Measurements from ENCODE around the gene PRR33.

PRR33 gene

DNA sequence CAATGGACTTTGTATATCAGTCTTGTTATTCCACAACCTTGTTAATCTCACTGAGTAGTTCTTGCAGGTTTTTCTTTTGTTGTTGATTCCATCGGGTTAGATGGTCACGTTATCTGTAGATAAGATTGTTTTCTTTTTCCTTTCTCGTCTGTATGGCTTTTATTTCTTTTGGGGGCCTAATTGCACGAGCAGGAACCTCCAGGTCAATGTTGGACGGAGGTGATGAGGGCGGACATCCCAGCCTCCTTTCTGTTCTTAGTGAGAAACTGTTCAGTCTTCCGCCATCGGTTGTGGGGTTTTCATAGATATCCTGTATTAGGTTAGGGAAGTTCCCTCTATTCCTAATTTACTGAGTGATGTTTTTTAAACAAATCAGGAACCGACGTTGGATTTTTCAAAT lies 4.8 kb upstream of the PRR33 start:
- TF ChIP-seq, protein P1, sequence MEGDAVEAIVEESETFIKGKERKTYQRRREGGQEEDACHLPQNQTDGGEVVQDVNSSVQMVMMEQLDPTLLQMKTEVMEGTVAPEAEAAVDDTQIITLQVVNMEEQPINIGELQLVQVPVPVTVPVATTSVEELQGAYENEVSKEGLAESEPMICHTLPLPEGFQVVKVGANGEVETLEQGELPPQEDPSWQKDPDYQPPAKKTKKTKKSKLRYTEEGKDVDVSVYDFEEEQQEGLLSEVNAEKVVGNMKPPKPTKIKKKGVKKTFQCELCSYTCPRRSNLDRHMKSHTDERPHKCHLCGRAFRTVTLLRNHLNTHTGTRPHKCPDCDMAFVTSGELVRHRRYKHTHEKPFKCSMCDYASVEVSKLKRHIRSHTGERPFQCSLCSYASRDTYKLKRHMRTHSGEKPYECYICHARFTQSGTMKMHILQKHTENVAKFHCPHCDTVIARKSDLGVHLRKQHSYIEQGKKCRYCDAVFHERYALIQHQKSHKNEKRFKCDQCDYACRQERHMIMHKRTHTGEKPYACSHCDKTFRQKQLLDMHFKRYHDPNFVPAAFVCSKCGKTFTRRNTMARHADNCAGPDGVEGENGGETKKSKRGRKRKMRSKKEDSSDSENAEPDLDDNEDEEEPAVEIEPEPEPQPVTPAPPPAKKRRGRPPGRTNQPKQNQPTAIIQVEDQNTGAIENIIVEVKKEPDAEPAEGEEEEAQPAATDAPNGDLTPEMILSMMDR (IDR thresholded peaks at IDR 0.05; ENCODE audit: borderline replicate concordance, insufficient read depth, low read depth, low read length), result no peak
- no peak overlapping the region for H3K4me3 ChIP-seq (ENCODE audit: low read depth, low read length)

DNA sequence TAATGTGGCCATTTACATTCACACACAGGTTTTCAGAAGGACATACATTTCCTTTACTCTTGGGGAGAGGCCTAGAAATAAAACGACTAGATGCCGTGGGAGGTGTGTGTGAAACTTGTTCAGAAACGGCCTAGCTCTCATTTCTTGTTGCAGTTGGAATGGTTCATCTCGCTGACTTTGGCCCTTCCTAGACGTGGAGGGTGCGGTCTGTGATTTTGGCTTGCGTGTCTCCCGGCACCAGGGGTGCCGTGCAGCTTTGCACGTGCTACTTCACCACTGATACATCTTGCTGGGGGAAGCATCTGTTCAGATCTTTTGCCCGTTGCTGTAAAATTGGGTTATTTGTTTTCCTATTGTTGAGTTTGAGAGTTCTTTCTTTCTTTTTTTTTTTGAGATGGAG lies 3.1 kb upstream of the PRR33 start:
- TF ChIP-seq, protein P1 (IDR thresholded peaks at IDR 0.05; ENCODE audit: borderline replicate concordance, insufficient read depth, low read depth, low read length), result no peak
- H3K4me3 ChIP-seq (ENCODE audit: low read depth, low read length), result no peak overlapping the region

DNA sequence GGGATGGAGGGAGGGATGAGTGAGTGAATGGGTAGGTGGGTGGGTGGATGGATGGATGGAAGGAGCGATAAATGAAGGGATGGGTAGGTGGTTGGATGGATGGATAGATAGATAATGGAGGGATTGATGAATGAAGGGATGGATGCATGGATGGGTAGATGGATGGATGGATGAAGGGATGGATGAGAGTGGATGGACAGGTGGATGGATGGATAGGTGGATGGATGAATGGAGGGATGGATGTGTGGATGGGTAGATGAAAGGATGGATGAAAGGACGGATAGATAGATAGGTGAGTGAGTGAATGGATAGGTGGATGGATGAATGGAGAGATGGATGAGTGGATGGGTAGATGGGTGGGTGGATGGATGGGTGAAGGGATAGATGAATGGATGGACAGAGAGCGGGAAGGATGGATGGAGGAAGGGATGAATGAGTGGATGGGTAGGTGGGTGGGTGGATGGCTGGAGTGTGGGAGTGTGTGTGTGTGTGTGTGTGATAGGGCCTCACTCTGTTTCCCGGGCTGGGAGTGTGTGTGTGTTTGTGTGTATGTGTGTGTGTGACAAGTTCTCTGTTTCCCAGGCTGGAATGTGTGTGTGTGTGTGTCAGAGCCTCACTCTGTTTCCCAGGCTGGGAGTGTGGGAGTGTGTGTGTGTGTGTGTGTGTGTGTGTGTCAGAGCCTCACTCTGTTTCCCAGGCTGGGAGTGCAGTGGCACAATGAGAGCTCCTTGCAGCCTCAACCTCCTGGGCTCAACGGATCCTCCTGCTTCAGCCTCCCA lies 2.1 kb upstream of the PRR33 start:
- no peak overlapping the region for H3K4me3 ChIP-seq (ENCODE audit: low read depth, low read length)
- TF ChIP-seq, protein P1 (IDR thresholded peaks at IDR 0.05; ENCODE audit: borderline replicate concordance, insufficient read depth, low read depth, low read length), result no peak

DNA sequence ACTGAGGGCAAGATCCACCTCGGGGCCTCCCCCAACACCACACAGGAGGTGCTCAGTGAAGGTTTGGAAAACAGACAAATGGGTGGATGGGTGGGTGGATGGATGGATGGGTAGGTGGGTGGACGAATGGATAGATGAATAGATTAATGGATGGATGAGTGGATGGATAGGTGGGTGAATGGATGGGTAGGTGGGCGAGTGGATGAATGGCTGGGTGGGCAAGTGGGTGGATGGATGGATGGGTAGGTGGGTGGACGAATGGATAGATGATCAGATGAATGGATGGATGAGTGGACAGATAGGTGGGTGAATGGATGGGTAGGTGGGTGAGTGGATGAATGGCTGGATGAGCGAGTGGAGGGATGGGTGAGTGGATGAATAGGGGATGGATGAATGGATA lies 863 bp upstream of the PRR33 start:
- H3K4me3 ChIP-seq (ENCODE audit: low read depth, low read length), result no peak overlapping the region
- TF ChIP-seq, protein P1 (IDR thresholded peaks at IDR 0.05; ENCODE audit: borderline replicate concordance, insufficient read depth, low read depth, low read length), result no peak

DNA sequence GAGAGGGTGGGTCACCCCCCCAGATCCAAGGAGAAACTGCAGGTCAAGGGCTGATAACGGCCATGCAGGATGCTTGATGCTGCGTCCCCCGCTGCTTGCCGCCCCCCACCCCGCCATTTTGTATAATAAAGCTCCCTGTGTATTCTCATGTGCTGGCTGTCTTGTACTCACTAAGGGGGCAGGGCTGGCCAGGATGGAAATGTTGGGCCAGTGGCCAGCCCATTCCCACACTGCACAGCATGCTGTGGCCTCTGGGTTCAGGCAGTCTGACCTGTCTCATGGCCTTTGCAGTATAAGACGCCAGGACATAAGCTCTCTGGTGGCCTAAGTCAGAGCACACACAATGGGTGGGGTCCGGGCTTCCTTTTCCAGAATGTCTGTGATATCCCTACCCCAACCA lies 421 bp upstream of the PRR33 start:
- H3K4me3 ChIP-seq (ENCODE audit: low read depth, low read length), result no peak overlapping the region
- TF ChIP-seq, protein P1 (IDR thresholded peaks at IDR 0.05; ENCODE audit: borderline replicate concordance, insufficient read depth, low read depth, low read length), result no peak

DNA sequence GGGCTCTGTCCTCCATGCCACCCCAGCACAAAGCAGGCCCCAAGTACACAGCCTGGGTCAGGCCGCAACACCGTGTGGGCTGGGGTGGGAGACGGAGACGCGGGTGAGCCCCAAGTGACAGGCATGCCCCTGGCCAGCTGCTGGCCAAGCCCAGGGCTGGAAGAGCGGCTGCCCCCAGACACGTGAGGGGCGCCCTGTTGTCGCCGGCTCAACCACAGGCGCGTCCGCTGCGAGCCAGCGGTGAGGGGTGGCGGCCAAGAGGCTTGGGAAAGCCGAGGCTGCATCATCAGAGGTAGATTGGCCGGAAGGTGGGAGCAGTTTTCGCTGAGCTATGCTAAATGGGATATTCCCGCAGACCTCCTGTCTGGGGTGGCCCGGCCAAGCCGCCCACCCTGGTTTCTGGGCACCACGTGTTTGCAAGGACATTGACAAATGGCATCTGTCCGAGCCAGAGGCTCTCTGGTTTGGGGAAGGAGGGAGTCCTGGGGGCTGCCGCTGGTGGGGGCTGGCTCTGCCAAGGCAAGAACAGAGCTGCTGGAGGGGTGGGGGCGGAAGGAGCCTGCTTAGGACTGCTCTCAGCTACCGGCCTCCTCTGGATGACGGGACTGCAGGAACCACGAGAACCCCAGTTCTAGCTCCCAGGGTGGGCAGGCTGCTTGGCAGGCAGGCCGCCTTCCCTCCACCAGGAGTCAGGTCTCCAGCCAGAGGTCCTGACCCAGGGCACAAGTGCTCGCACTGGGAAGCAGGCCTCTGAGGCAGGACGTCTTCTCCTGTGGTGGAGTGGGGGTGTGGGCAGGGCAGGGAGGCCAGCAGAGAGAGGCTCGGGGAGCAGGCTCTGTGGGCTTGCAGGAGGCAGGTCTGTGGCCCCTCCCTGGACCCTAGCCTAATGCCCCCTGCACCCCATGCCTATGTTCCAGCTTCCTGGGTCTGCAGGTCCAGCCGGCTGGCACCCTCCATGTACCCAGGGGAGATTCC lies 552 bp downstream of the PRR33 start:
- TF ChIP-seq, protein P1 (IDR thresholded peaks at IDR 0.05; ENCODE audit: borderline replicate concordance, insufficient read depth, low read depth, low read length), result no peak
- H3K4me3 ChIP-seq (ENCODE audit: low read depth, low read length), result no peak overlapping the region

Measured in GM12875 (cell line).